ENCODE data around the gene UBE2D2.

Gene UBE2D2

DNA sequence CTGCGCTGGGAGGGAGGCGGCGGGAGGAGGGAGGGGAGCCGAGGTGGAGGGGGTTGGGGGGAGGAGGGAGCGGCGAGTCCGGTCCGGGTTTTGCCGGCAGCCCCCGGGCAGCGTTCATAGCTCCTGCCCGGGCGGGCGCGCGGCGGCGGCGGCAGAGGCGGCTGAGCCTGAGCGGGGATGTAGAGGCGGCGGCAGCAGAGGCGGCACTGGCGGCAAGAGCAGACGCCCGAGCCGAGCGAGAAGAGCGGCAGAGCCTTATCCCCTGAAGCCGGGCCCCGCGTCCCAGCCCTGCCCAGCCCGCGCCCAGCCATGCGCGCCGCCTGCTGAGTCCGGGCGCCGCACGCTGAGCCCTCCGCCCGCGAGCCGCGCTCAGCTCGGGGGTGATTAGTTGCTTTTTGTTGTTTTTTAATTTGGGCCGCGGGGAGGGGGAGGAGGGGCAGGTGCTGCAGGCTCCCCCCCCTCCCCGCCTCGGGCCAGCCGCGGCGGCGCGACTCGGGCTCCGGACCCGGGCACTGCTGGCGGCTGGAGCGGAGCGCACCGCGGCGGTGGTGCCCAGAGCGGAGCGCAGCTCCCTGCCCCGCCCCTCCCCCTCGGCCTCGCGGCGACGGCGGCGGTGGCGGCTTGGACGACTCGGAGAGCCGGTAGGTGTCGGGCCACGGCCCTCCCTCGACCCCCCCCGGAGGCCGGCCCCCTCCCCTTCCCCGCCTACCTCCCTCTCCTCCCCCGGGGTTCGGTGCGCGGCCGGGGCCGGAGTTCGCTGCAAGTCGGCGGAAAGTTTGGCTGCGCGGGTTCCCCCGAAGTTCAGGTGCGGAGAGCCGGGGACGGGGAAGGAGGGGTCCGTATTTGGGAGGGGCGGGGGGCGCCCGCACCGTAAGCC lies 87.3 kb downstream of the UBE2D2 start, which contains the start of gene CXXC5:
Gene CXXC5 (plus strand): TSS at position 145 of the 877 bp plus-strand sequence. CDS start 32,175 bp downstream, outside the sequence.
- DNase-seq (ENCODE audit: low spot score), result peak; percentile 83

DNA sequence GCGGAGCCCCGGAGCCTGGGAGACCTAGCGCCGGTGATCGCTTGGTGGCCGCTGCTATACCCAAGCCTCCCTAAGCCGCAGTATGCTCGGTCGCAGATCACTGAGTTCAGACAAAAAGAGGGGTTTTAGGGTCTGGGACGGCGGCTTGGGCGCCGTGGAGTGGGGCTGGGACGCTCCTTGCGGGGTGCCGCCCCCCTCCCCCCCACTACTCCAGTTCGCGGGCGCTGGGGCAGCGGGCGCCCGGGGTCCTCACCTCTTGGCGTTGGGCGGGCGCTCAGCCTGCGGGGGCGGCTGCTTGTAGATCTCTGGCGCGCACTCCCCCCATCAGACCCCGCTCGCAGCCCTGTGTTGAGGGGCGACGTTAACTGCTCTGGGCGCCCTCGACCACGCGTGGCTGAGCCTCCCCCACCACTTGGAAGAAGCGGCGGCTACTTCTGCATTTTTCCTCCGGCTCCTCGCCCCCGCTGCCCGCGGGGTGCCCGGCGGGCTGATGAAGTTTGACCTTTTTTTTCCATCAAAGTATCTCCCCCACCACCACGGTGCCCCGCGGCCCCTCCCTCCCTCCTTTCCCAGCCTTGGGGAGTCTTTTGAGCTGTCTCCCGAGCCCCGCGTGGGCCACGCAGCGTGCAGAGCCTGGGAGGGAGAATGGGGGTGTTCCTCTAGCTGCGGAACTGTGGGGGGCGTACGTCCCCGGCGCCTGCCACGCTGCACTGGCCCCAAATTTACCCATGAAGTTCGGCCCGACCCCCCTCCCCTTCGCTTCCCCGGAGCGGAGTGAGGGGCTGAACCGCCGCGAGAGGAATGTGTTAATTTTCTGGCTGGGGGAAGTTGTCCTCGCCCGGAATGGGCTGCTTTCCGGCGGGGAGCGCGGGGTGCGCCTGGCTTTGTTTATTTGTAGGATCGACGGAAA lies 88.2 kb downstream of the UBE2D2 start:
- peak; percentile 46 for DNase-seq (ENCODE audit: low spot score)

DNA sequence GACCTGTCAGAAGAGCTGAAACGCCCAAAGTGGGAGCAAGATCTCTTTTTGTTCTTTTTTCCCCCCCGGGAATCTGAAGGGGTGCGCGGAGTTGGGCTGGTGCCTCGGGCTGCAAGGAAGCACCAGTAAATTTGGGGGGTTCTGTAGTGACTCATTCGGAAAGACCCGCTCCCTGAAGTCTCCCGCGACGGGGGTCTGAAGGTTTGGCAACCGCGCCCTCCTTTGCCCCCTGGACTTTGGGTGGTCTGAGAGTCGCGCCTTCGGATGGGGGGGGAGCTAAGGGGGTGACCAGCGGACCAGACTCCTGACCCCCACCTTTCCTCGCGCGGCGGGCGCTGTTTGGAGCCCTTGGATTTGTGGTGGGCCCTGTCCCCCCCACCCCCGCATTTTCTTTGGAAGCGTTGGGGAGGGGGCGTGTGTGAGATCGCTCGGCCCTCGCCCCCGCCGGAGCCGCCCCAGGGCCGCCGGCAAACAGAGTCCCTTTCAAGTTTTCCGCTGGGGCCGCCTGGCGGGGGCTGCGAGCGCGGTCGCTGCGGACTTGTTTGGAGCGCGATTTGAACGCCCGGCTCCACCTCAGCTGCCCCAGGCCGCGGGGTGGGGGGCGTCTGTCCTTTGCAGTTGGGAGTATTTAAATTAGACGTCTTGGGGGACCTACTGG lies 89.0 kb downstream of the UBE2D2 start:
- peak; percentile 77 for DNase-seq (ENCODE audit: low spot score)

DNA sequence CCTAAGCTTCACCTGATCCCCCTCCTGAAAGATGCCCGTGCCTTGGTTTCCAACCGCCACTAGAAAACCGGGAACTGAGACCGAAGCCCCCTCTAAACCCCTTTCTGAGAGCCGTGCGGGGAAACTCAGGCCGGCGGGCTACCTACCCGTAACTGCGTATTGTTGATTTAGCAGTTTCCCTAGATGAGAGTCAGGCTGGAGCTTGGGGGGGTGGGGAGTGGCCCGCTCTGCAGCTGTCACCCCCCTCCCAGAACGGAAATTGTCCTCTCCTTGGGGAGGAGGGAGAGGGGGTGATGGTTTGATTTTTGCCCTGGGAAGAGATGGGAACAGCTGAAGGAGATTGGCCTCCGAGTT lies 89.5 kb downstream of the UBE2D2 start:
- no peak for DNase-seq (ENCODE audit: low spot score)

DNA sequence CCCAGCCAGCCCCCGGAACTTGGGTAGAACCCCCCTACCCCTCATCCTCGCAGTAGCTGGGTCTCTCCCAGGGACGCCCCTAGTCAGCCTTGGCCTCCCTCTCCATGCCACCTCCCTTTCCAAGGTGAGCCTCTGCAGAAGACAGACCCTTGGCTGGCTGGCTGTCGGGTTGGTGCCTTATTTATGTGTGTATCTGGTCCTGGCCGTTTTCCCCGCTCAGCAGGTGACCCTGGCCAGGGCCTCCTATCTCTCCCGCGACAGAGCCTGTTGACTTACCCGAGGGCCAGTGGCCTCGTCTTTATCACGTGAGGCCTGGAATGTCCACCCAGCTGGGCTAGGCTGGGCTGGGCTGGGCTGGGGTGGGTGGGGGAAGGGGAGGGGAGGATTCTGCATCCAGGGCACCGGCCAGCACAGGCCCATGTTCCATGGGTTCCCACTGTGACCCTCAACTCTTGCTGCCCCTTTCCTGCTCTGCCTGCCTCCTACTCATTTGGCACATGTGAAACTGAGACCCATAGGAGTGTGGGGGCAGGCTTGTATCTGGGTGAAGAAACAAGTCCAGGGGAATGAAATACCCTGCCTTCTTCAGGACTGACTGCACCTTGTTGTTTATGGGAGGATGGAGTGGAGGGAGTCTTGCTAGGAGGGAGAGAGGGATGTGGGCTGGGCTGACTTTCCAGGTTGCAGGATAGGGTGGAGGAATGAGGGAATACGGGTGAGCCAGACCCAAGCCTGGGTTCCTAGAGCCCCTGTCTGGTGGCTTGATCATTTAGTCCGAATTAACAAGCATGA lies 90.1 kb downstream of the UBE2D2 start:
- peak; percentile 93 for DNase-seq (ENCODE audit: low spot score)

DNA sequence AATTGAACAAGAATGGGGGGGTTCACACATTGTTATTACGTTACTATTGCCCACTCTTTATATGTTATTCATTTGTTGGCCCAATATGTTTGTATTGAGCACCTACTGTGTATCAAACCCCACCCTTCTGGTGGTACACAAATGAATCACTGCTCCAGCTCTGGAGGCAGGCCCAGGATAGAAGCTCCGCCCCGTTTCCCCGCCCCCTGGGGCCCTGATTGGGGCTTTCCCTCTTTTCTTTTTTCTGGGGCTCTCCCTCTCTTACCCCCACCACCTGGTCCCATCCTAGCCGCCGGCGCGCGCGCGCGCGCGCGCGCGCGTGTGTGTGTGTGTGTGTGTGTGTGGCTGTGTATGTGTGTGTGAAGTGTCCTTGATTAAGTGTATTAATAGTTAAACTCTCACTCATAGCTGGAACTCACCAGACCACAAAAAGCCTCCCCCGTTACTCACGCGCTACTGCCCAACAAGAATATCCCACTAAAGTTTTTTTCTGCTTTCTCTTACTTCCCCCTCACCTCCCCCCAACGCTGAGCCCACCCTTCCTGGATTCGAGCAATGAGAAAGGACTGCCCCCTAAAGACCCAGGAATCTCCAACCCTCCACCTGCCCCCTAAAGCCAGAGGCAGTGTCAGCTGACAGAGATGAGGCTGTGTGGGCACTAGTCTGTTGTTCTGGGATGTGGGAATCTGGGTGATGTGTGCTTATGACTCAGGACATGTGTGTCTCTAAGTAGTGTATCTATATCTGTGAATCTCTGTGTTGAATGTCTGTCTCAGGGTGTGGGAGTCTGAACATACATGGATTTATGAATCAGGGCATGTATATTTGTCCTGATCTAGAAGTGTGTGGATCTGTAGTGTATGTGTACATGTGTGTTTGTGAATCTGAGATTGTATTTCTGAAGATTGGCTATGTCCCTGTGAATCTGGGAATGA lies 91.0 kb downstream of the UBE2D2 start:
- DNase-seq (ENCODE audit: low spot score), result peak; percentile 81

DNA sequence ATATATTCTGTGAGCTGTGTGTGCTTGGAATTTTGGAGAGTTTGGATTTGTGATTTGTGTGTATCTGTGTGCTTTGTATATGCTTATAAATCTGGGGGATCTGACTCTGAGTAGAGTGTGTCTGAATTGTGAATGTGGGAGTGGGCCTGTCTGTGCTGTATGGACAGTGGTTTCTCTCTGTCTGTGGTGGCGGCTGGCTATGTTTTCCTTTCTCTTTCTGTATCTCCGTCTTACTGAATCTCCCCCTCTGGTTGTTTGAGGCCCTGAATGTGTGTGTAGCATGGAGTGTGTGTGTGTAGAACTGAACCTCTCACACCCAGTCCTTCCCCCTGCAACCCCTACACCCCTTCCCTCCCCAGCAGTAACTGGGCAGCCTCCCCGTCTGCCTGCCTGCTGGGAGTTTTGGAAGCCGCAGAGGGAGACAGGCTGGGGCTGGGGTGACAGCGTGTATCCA lies 91.7 kb downstream of the UBE2D2 start:
- no peak for DNase-seq (ENCODE audit: low spot score)

DNA sequence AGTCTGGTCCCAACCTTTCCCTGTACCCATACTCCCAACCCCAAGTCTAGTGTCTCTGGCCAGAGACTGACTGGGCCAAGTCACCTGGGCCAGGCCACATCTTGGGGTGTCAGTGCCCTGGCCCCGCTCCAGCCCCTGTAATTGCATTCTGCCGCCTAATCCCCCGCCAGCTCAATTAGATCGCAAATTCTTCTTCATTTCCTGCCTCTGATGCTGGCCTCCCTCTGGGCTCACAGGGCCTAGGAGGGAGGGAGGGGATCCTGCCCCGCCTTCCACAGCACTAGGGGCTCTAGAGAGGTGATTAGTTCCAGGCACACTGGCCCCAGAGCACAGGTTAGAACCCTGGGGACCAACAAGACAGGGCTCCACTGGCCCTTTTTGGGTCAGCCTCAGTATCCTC lies 92.5 kb downstream of the UBE2D2 start:
- DNase-seq (ENCODE audit: low spot score), result no peak

DNA sequence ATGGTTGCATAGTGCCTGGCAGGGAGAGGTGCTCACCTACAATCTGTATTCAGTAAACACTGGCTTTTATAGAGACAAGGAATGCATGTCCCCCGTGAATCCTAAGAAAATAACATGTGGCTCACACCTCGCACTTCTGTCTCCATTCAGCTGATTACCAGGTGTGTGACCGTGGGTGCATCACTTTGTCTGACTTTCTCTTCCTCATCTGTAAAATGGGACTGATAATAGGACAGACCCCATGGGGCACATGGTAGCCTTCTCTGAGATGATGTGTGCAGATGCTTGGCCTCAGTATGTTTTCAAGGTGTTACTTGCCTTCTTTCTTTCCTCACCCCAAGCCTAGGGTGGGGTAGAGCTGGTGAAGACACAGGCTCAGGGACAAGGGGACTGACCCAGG lies 93.3 kb downstream of the UBE2D2 start:
- no peak for DNase-seq (ENCODE audit: low spot score)

DNA sequence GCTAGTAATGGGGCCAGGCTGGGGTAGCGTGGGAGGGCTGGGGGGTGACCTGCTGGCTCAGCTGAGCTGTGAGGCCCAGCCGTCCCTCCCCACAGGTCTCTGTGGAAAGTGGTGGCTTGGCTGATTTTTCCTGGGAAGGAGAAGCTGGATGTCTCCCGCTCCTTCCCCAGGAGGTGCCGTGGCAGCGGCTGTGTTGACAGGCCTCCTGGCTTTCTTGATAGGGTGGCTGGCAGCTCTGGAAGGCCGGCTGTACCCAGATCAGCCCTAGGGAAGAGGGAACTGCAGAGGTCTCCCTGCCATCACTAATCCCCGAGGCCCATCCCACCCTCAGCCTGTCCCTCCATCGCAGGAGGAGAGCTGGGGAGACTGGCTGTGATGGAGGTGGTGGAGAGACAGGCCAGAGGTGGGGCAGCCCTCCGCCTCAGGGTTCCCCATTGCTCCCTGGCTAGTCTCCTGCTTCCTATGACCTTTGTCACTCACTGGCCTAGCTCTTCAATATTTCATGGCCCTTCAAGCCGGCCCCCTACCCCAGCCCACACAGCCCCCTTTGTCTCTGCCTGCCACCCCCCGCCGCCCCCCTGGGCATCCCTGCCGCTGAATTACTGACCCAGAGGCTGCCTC lies 93.8 kb downstream of the UBE2D2 start:
- DNase-seq (ENCODE audit: low spot score), result no peak

DNA sequence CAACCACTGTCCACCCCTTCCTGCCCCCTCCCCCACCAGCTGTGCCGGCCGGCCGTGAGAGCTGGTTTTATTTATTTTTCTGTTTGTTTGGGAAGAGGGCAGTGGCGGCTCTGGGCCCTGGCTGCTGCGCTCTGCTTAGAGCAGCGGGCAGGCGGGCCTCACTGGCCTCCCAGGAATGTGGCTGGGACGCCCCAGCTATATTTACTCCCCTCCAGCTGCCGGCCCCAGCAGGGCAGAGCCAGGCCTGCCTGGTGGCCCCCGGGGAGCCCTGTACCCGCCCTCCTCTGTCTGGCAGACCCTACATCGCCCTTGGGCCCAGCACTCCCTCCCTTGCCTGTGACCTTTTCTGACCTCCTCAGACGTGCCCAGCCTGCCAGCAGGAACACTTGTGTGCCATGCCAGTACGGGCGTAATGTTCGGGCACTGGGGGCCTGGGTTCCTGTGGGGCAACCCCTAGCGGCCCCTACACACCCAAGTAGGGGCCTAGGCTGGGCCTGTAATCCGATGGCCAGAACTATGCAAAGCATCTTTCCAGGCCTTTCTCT lies 94.7 kb downstream of the UBE2D2 start:
- no peak for DNase-seq (ENCODE audit: low spot score)

DNA sequence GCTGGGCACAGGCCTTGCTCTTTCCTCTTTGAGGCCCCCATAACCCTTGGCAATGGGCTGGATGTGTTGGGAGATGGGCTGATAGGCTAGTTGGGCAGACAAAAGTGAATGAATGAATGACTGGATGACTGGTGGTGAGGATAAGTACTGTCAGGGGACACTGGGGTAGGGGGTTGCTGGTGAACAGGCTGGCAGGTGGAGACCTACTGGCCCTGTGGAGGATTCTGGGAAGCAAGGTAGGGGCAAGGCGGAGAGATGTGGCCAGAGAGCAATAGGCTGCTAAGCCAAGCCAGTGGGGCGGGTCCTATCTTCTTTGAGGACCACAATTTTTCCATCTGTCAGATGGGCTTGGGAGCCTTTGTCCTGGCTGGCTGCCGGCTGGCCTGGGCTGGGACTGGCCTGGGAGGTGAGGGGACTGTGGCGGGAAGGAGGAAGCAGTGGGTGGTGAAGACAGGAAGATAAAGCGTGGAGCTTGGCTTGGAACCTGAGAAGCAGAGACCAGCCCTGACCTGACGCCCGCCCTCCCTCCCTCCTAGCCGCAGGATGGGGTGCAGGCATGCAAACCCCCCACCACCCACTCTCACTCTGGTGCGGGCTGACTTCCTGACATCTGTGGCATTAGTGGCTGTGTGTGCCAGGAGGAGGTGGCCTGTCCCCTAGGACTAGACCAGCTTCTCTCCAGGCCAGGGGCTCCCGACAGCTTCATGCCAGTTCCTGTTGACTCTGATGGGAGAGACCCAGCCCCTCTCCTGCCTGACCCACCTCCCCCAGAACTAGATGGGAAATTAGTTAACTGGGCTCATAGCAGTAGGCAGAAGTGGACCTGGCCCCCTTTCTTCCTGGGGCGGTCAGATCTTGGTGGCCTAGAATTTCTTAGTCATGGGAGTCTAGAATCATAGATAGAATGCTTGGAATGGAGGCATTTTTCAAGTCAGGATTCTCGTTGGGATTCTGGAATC lies 96.5 kb downstream of the UBE2D2 start:
- DNase-seq (ENCODE audit: low spot score), result no peak

DNA sequence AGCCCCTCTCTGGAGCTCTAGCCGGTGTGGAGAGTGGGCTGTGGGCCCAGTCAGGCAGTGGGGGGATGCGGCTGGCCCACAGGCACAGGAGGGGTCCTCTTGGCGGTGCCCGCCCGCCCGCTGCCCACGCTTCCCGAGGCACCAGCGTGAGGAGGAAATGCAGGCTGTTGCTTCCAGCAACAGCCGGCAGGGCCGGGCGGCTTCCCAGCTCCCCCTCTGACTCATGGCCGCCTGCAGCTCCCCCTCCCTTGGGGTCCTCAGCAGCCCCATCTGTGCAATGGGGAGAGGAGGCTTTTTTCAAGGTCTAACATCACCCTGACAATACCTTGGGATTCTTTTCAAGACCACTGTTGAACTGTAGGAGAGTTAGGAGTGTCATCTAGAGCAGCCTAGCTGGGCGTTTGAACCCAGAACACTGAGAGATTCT lies 97.4 kb downstream of the UBE2D2 start:
- no peak for DNase-seq (ENCODE audit: low spot score)

DNA sequence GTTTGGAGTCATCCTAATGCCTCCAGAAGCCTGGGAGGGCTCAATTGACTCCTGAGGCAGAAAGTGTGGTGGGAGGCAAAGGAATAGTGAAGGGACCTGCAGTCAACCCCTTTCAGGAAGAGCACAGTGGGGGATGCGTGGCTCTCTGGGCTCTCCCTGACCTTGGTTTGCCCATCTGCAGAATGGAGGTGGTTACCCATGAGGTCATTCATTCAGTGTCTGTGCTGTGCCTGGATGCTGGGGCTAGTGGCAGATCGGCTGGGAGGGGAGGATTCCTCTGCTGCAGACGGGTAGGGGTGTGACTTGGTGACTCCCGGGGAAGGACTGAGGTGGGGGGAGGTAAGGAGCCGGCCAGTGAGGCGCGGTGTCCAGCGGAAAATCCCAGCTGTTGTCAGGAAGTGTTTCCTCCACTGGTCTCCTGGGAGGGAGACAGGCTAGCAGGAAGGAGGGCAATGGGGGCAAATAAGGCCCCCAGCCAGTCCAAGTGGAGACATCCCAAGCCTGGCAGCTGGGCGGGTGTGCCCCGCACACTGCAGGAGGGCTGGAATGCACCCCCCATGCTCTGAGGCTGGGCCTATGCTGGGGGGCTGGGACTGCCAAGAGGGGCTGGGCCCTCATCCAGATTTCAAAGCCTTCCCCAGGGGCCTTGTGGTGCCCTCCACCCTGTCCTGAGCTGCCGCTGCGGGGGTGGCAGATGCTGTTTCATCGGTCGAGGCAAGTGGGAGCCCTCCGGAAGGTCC lies 98.0 kb downstream of the UBE2D2 start:
- DNase-seq (ENCODE audit: low spot score), result no peak

DNA sequence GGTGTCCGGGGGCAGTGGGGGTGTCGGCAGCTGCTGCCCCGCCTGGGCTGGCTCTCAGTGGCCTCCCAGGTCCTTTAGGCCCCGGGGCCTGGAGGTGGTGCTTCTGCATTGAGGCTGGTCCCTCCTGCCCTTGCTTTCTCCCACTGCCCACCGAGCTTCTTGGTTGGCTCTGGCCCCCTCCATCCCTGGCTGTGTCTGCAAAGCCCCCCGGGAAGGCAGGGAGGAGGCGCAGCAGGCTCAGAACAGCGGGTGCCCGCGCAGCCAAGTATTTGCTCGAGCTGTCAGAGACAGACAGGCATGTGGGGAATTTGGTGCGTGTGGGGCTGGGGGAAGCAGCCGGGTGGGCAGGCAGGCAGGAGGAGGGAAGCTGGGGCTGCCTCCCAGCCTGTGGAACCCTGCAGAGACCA lies 98.6 kb downstream of the UBE2D2 start:
- no peak for DNase-seq (ENCODE audit: low spot score)

DNA sequence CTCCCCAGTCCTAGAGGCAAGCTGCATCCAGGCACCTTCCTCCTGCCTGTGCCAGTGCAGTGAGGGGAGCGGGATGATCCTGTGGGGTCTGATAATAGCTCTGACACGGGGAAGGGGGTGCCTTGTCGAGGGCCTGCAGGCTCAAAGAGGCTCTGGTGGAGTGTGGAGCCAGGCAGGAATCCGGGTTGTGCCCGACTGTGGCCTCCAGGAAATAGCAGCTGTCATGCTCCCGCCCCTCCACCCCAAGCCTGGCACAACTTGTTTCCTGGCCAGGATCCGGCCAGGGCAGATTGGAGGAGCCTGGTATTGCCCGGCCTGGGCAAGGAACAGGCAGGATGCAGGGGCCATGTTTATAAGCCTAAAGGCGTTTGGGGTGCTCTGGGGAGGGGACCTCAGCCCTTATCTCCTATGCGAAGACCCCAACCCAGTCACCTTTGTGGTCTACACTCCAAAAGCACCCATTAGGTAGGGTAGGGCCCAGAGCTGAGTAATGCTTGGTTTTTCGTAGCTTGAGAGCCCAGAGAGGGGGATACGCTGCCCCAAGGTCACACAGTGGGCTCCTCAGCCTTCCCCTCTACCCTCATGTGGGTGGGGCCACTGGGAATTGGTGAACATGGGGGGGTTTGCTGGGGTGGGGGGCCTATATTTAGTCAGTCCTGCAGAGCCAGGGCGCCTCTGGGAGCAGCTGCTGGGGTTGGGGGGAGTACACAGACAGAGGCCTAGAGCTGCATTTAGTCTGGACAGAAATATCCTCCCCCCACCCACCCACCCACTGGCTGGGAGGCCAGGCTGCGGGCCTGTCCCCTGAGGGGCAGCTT lies 99.2 kb downstream of the UBE2D2 start:
- DNase-seq (ENCODE audit: low spot score), result no peak
